Gastroesophageal sphincter (tissue), 4 donors: ENCODE results near the gene PROCA1. TPM values are rescaled to one million over a fixed set of nuclear protein-coding genes. Genes with fewer than 3 reads are reported as not detected.
A peak's percentile ranks its signal among the peaks of the same experiment; 100 is the strongest.

ENCODE experiments used
- ATAC-seq: fragments of 150-250 bp; one replicate; pipeline ENCODE4 v1.9.1; 2016; ENCODE audit warnings: mild to moderate bottlenecking, moderate library complexity
- H3K27ac ChIP-seq, 4 donors: fragments of 200-600 bp; sonication (generic) in 3 of 4; 1 replicate in 3 of 4; 2 replicates in 1 of 4; pipeline ENCODE4 v1.5.1; 2016 to 2019
- H3K27me3 ChIP-seq: fragments of 200-600 bp; sonication (generic); one replicate; pipeline ENCODE4 v1.5.1; 2019
- H3K36me3 ChIP-seq, 2 donors: fragments of 200-600 bp; sonication (generic); one replicate each; pipeline ENCODE4 v1.5.1; 2019; ENCODE audit warnings: control low read depth in 1 of 2
- H3K4me1 ChIP-seq, 3 donors: fragments of 200-600 bp; sonication (generic); 1 replicate in 2 of 3; 2 replicates in 1 of 3; pipeline ENCODE4 v1.5.1; 2016 to 2019; ENCODE audit warnings: control low read depth in 2 of 3
- H3K4me3 ChIP-seq, 2 donors: fragments of 200-600 bp; sonication (generic); one replicate each; pipeline ENCODE4 v1.5.1; 2019; ENCODE audit warnings: mild to moderate bottlenecking in 1 of 2, moderate library complexity in 1 of 2
- H3K9me3 ChIP-seq, 3 donors: fragments of 200-600 bp; sonication (generic); one replicate each; pipeline ENCODE4 v1.5.1; 2017 to 2019; ENCODE audit warnings: control low read depth in 2 of 3
- CTCF ChIP-seq, 4 experiments: fragments of 200-600 bp in 2 of 4; fragments of 450-650 bp in 2 of 4; sonication (generic) in 1 of 4; IDR thresholded peaks; one replicate each; pipeline ENCODE4 v1.5.1; 2017 to 2019; ENCODE audit warnings: antibody characterized with exemption in 4 of 4, mild to moderate bottlenecking in 2 of 4, moderate library complexity in 2 of 4
- EP300 ChIP-seq: sonication (generic); formaldehyde crosslinking; IDR thresholded peaks from one replicate; pipeline ENCODE4 v1.6.1; 2017; ENCODE audit warnings: antibody characterized with exemption, mild to moderate bottlenecking
- POLR2A ChIP-seq, 2 donors: fragments of 450-650 bp; IDR thresholded peaks; one replicate each; pipeline ENCODE4 v1.6.1; 2017; ENCODE audit warnings: antibody characterized with exemption in 2 of 2, mild to moderate bottlenecking in 2 of 2, moderate library complexity in 1 of 2
- POLR2AphosphoS5 ChIP-seq: sonication (generic); formaldehyde crosslinking; IDR thresholded peaks from one replicate; pipeline ENCODE4 v1.6.1; 2017; ENCODE audit warnings: antibody characterized with exemption
- WGBS, 2 donors: methylation state at CpG; one replicate each; pipeline ENCODE4 v1.1.5; 2018; ENCODE audit warnings: low coverage in 1 of 2; 5-methylcytosine and 5-hydroxymethylcytosine counted together
- total RNA-seq, 4 donors: library from RNA; depleted of rRNA; stranded (reverse); fragments of >200 nt; gene quantifications; one replicate each; pipeline ENCODE4 v1.1.0, GENCODE V29; 2016

The PROCA1 gene
- total RNA-seq, 4 donors from 2014 or later, result 0.40 to 1.9 (median 1.1) TPM; not detected in 1

- no peak overlapping the region for H3K27ac ChIP-seq
- H3K4me1 ChIP-seq, result peaks cover 0 to 67% (median 22%) of the 10 kb centered on the region in 3 donors
- H3K36me3 ChIP-seq, result peaks cover 0 to 33% of the 10 kb centered on the region in 2 donors
- TF ChIP-seq EP300 (no peak), CTCF (IDR thresholded peaks at IDR 0.05) (no peak), POLR2AphosphoS5 (no peak), POLR2A (IDR thresholded peaks at IDR 0.05) (no peak)
- H3K9me3 ChIP-seq, result no peaks in the 10 kb centered on the region
- no CpG with 5 or more reads among the region's 3 CpGs for WGBS, 2 donors
- no peak overlapping the region for H3K4me3 ChIP-seq
- no peak for ATAC-seq
- no peaks in the 10 kb centered on the region for H3K27me3 ChIP-seq
Measured at GRCh38 chr17:28714281-28714680, 2.6 kb upstream of the PROCA1 start.

GRCh38 chr17:28712705-28713415, 1.2 kb upstream of the PROCA1 start:
- H3K4me3 ChIP-seq, result no peak overlapping the region
- no peak for TF ChIP-seq EP300
- TF ChIP-seq POLR2A (IDR thresholded peaks at IDR 0.05), result no peak
- TF ChIP-seq CTCF (IDR thresholded peaks at IDR 0.05), result no peak
- TF ChIP-seq POLR2AphosphoS5, result no peak
- H3K9me3 ChIP-seq, result no peaks in the 10 kb centered on the region
- H3K36me3 ChIP-seq, result peaks cover 0 to 33% of the 10 kb centered on the region in 2 donors
- WGBS, 2 donors, result 59 to 100% methylated on average over 3 of the region's 7 CpGs
- H3K27ac ChIP-seq, result peak overlapping the region in 2 of 4 donors; percentile 97
- no peaks in the 10 kb centered on the region for H3K27me3 ChIP-seq
- ATAC-seq, result no peak
- peaks cover 0 to 53% (median 13%) of the 10 kb centered on the region in 3 donors for H3K4me1 ChIP-seq

GRCh38 chr17:28712032-28712704, 480 bp upstream of the PROCA1 start:
- 26 to 36% methylated on average over 4 to 10 of the region's 34 CpGs for WGBS, 2 donors
- peaks cover 0 to 33% of the 10 kb centered on the region in 2 donors for H3K36me3 ChIP-seq
- no peaks in the 10 kb centered on the region for H3K9me3 ChIP-seq
- H3K27ac ChIP-seq, result peak overlapping the region; percentile 61 to 97 (median 97)
- peaks cover 0 to 49% (median 13%) of the 10 kb centered on the region in 3 donors for H3K4me1 ChIP-seq
- ATAC-seq, result no peak
- peak overlapping the region in 1 of 2 donors; percentile 74 for H3K4me3 ChIP-seq
- no peaks in the 10 kb centered on the region for H3K27me3 ChIP-seq
- TF ChIP-seq POLR2AphosphoS5, result no peak
- no peak for TF ChIP-seq POLR2A (IDR thresholded peaks at IDR 0.05)
- TF ChIP-seq CTCF (IDR thresholded peaks at IDR 0.05), result no peak
- TF ChIP-seq EP300, result no peak

- peak overlapping the region; percentile 61 to 97 (median 97) for H3K27ac ChIP-seq
- no peaks in the 10 kb centered on the region for H3K27me3 ChIP-seq
- 1 to 2% methylated on average over 12 to 20 of the region's 74 CpGs for WGBS, 2 donors
- no peaks in the 10 kb centered on the region for H3K9me3 ChIP-seq
- peaks cover 0 to 33% of the 10 kb centered on the region in 2 donors for H3K36me3 ChIP-seq
- peak overlapping the region; percentile 40 to 74 for H3K4me3 ChIP-seq
- peaks cover 0 to 38% (median 5%) of the 10 kb centered on the region in 3 donors for H3K4me1 ChIP-seq
- ATAC-seq, result peak; percentile 96
- TF ChIP-seq POLR2AphosphoS5 (peak; percentile 76), CTCF (IDR thresholded peaks at IDR 0.05) (no peak), EP300 (no peak), POLR2A (IDR thresholded peaks at IDR 0.05) (peak; percentile 63 to 78)
Measured at GRCh38 chr17:28710861-28711722, 596 bp downstream of the PROCA1 start.
